HG03457 (cell line): ENCODE measurements around the gene FOXP2.
"Not testable (repeated sequence)": the region's sequence is repeated elsewhere in the genome, so short reads cannot be mapped to it uniquely, and the experiment has no call there.

Source experiments
- ATAC-seq: cut with Tn5 transposase; IDR thresholded peaks from one replicate; pipeline ENCODE4 v1.9.1; 2021; ENCODE audit warnings: moderate number of reproducible peaks; ENCODE audit not compliant: unreplicated experiment

FOXP2 gene

GRCh38 chr7:114419441-114420272, 5.0 kb downstream of the FOXP2 start:
- no peak for ATAC-seq

- no peak for ATAC-seq
These were observed 8.2 kb downstream of the FOXP2 start for GRCh38 chr7:114422507-114423501.

DNA sequence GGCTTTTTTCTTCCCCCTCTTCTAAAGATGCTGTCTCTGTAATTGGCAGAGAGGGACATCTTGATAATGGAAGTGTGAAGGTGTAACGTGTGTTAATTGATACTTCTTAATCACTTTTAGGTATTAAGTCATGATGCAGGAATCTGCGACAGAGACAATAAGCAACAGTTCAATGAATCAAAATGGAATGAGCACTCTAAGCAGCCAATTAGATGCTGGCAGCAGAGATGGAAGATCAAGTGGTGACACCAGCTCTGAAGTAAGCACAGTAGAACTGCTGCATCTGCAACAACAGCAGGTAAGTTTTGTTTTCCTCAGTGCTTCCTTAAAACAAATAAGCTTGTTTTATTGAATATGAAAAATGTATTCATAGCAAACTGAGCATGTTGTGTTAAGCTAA, 11.8 kb downstream of the FOXP2 start:
- no peak for ATAC-seq

DNA sequence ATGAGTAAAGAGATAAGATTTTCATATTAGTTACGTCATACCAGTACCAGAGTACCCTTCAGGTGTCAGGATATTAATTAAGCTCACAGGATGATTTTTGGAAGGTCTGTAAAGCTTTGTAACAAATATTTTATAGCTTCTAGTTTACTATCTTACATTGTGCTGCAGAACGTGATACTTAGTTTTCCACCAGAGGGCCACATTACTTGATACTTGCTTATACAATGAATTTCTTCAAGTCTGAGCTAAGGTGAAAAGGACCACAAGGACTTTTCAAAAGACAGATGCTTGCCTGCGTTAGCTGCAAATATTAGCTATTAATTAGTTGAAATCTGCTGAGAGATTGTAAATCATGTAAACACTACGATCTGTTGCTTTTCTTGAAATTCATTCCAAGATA, 12.2 kb downstream of the FOXP2 start:
- ATAC-seq = no peak

- no peak for ATAC-seq
These were observed 13.6 kb downstream of the FOXP2 start for GRCh38 chr7:114428211-114428610.

DNA sequence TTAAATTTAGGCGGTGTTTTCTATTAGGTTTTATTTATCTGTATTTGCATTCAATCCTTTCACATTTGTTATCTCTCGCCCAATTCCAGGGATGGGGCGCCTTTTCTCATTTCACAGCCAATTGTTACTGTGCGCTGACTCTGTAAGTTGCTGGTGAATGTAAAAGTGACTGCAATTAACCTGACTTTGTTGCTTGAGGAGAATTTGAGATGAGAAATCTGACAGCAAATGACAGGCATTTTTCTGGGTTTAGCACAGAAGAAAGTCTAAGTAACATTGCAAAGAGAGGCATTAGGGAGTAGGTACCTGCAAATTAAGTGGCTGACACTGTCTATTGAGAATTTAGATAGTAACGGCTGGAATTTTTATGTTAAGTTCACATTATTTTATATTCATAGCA, 16.6 kb downstream of the FOXP2 start:
- no peak for ATAC-seq

- ATAC-seq = no peak
These were observed 17.4 kb downstream of the FOXP2 start for GRCh38 chr7:114432061-114432460.

GRCh38 chr7:114432703-114433102, 18.1 kb downstream of the FOXP2 start:
- ATAC-seq = no peak

DNA sequence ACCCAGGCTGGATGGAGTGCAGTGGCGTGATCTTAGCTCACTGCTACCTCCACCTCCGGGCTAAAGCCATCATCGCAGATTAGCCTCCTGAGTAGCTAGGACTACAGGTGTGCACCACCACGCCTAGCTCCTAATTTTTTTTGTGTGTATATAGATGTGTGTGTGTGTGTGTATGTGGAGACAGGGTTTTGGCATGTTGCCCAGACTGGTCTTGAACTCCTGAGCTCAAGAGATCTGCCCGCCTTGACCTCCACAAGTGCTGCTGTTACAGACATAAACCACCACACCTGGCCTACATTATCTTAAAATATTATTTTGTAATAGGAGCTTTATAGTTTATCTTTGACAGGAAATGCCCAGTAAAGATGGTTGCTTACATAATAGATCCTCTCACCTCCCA, 25.0 kb downstream of the FOXP2 start:
- no peak for ATAC-seq

- not testable (repeated sequence) for ATAC-seq
These were observed 26.3 kb downstream of the FOXP2 start for GRCh38 chr7:114440927-114441326.

DNA sequence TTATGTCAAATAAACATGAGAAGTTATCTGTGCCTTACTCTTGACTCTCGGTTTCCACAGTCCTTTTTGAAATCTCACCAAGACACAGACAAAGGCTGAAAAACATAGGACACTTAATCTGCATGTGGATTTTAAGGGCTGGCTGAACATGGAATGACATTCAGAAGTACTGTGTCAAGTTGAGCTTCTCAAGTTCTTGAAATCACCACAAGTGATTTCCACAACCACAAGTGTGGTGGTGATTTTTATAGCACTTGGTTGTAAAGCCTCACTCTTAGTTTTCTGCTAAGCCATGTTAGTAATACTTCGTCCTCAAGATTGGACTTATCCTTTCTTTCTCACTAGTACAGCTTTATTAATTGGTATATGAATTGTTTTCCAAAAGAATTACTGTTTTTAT, 29.6 kb downstream of the FOXP2 start:
- ATAC-seq = no peak

DNA sequence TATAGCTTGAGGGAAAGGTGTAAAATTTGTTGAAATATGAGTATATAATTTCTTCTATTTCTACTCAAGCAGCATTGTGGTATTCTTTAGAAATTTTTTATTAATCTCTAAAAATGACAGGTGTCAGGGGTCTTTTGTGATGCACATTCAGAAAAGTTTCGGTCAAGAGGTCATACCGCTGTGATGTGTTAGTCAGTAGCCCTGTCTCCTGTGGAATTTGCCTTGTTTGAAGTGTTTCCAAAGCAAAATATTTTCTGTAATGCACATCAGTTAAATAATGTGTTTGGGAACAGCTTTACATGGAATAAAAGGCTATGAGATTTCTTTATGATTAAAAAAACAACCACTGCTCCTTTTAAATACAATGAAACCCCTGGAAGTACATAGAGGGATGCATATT, 35.8 kb downstream of the FOXP2 start:
- no peak for ATAC-seq

- ATAC-seq = no peak
These were observed 45.0 kb downstream of the FOXP2 start for GRCh38 chr7:114459574-114459973.

GRCh38 chr7:114460021-114460420, 45.4 kb downstream of the FOXP2 start:
- ATAC-seq = no peak

DNA sequence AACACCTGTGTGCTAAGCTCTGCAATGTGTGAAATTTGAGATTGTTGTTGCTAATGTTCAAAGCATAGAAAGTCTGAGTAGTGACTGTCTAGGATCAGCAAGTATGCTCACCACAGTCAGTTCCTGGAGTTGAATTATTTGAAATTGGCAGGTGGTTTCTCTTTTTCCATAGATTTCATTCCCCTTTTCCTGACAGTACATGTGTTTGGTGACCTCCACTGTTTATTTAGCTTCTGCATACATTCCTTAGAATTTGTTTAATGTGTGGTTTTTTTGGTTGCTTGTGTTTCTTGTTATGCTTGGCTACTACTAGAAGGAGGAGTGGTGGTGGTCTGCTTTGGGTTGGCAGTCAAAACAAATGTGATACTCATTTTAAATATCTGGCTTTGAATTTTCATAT, 52.3 kb downstream of the FOXP2 start:
- no peak for ATAC-seq

DNA sequence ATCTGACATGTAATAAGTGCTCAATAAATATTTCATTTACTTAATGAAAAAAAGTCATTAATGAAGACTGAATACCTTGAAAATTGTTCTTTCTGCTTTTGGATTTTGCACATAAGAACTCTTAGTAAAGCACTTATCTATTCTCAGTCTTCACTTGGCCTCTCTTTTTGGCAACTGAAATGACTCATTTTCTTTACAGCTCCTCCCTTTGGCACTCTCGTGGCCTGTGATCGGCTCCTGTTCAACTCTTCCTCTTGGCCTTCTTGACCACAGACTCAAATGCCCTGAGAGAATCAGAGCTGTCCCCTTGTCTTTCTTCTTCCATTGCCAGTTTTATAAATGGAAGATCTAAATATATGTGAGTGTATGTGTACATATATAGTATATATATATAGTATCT, 54.2 kb downstream of the FOXP2 start:
- no peak for ATAC-seq

GRCh38 chr7:114472896-114473512, 58.4 kb downstream of the FOXP2 start:
- ATAC-seq = no peak

GRCh38 chr7:114478384-114478783, 63.8 kb downstream of the FOXP2 start:
- ATAC-seq = no peak

DNA sequence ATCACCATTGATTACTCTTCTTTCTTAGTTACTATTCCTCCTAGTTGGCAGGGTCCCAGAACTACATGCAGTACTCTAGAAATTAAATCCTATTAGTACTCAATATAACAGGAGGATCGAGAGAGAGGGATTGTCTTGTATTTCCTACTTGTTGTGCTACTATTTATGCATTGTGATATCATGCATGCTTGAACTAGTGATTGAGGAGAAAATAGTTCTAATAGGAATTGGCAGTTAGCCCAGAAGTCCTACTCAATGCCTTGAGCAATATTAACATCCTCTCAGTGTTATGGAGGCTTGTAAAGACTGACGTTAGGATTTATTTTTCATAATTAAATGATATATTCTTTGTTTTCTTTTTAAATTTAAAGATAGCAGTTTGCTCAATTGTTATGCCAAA, 67.4 kb downstream of the FOXP2 start:
- ATAC-seq = no peak

DNA sequence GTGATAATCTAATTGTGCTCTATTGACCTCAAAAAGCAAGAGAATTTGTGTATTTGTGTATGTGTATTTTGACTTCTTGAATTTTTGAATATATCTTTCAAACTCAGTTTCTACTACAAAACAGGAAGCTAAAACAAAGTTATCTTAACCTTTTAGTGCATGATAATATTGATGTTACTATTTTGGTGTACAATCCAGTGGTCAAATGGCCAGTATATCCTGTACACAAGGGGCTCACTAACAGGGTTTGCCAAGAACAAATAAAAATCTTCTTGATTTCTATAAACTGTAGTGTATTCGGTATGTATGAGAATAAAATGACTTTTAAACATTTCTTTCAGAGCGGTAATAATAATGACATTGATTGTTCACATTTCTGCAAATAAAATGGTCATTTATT, 69.6 kb downstream of the FOXP2 start:
- no peak for ATAC-seq

DNA sequence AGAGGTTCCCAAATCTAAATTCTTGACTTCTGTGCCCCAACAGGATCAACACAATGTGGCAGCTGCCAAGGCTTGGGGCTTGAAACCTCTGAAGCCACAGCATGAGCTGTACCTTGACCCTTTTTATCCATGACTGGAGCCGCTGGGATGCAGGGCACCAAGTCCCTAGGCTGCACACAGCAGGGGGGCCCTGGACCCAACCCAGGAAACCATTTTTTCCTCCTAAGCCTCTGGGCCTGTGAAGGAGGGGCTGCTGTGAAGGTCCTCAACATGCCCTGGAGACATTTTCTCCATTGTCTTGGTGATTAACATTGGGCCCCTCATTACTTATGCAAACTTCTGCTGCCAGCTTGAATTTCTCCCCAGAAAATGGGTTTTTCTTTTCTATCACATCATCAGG, 72.6 kb downstream of the FOXP2 start:
- no peak for ATAC-seq
